HFF-Myc (cell line): ENCODE measurements around the gene THSD8.

Experiments
- DNase-seq: peaks from one replicate; pipeline ENCODE4 v3.0.0-alpha.2; 2011; ENCODE audit warnings: low read depth; ENCODE audit errors: extremely low read depth
- H3K4me3 ChIP-seq: replicated peaks from 2 replicates; pipeline ENCODE4 v1.5.1; 2011; ENCODE audit warnings: low read depth, mild to moderate bottlenecking, control low read depth, low read length
- TF ChIP-seq, protein P1 (sequence below): IDR thresholded peaks from 2 replicates; pipeline ENCODE4 v1.5.1; 2012; ENCODE audit warnings: mild to moderate bottlenecking, low read depth, low read length, control low read depth; ENCODE audit errors: missing control alignments

The THSD8 gene

DNA sequence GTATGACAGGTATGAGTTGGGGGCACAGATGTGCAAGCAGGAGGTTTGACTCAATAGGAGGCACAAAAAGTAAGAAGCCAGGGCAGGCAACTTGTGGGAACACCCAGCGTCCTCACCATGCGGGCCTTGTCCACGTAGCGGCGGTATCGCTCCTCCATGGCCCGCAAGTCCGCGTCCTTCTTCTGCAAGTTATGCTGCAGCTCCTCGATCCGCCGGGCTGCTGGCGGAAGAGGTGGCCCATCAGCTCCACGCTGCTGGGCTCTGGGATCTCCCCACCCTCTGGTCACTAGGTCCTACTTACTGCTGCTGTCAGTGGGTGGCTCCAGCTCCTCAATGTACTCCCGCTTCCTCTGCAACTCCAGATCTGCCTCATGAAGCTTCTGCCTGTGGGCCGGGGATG lies 37.2 kb upstream of the THSD8 start:
- TF ChIP-seq, protein P1, sequence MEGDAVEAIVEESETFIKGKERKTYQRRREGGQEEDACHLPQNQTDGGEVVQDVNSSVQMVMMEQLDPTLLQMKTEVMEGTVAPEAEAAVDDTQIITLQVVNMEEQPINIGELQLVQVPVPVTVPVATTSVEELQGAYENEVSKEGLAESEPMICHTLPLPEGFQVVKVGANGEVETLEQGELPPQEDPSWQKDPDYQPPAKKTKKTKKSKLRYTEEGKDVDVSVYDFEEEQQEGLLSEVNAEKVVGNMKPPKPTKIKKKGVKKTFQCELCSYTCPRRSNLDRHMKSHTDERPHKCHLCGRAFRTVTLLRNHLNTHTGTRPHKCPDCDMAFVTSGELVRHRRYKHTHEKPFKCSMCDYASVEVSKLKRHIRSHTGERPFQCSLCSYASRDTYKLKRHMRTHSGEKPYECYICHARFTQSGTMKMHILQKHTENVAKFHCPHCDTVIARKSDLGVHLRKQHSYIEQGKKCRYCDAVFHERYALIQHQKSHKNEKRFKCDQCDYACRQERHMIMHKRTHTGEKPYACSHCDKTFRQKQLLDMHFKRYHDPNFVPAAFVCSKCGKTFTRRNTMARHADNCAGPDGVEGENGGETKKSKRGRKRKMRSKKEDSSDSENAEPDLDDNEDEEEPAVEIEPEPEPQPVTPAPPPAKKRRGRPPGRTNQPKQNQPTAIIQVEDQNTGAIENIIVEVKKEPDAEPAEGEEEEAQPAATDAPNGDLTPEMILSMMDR = no peak
- DNase-seq = no peak
- H3K4me3 ChIP-seq = no peak overlapping the region

DNA sequence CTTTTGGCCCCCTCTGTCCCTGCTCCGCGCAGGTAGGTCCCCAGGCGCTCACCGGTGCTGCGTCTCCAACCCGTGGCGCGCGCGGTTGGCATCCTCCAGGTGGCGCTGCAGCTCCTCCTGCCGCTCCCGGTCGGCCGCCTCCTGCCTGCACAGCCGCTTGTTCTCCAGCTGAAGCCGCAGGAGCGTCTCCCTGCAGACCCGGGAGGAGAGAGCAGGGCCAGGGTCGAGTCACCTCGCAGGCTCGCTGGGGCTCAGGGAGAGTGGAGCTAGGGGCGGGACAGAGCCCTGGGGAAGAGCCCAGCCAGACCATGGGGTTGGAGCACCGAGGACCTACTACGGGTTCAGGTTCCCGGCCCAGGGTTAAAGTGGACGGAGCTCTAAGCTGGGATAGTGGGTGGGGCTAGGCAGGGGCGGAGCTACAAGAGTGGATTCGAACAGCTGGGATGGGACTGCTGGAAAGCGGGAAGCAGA lies 35.8 kb upstream of the THSD8 start:
- TF ChIP-seq, protein P1 = peak; percentile 53
- DNase-seq = no peak
- H3K4me3 ChIP-seq = peak overlapping the region; percentile 35

DNA sequence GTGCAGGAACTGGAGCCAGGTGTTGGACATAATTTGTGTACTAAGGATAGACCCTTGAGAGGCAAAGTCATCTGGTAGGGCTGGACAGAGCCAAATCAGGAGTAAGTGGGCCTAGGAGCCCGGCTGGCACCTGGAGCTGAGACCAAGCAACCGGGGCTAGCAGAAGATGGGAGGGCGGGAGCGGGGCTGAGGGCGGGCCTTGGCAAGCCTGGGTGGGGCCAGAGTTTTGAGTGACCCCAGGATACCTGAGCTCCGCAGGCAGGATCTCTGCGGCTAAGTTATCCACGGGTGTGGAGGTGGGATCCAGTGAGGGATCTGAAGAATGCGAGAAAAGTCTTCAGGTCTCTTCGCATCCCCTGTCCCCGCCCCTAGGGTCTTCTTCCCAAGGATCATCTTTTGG lies 34.7 kb upstream of the THSD8 start:
- TF ChIP-seq, protein P1 = no peak
- no peak overlapping the region for H3K4me3 ChIP-seq
- DNase-seq = no peak

DNA sequence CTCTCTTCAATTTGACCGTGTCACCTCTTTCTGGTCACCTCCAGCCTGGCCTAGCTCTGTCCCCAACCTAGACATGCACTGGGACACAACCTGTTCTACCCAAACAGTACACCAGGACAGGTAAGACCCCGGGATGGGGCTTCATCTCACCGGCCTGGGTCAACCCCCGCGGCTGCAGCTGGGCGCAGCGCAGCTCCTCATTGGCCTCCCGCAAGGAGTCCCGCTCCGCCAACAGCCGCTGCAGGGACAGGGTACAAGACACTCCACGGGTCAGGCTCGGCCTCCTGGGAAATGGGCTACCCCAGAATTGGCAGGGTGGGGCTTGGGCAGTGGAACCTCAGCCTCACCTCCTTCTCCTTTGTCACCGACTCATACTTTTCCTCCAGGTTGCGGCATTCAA lies 34.2 kb upstream of the THSD8 start:
- no peak overlapping the region for H3K4me3 ChIP-seq
- TF ChIP-seq, protein P1 = no peak
- DNase-seq = no peak

DNA sequence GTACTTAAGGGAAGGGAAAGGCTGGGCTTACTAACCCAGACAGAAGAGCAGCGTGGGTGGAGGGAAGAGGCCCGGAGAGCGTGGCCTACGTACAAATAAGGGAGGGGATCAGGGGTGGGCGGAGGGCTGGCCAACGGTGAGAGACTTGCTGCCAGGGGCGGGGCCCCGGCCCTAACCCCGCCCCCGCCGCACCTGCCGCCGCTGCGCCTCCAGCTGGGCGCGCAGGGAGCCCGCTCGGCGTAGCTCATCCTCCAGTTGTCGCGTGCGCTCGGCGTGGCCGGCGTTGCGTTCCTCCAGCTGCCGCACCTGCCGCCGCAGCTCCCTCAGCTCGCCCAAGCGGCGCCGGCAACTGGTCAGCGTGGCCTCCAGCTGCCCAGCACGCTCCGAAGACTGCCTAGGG lies 32.2 kb upstream of the THSD8 start:
- no peak for DNase-seq
- TF ChIP-seq, protein P1 = no peak
- no peak overlapping the region for H3K4me3 ChIP-seq

DNA sequence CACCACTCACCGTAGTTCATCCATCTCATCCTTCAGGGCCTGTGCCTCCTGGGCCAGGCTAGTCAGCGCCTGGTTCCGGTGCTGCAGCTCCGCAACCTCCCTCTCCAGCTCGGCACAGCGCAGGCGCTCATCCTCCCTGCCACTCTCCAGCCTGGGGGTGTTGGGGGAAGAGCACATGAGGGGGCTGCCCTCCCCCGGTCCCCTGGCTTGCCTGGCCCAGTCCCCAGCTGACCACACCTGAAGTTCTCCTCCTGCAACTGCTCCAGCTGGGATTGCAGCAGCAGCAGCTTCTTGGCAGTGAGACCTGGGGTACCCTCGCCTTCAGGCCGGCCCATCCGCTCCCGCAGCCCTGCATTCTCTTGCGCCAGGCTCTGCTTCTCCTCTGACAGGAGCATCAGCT lies 30.9 kb upstream of the THSD8 start:
- TF ChIP-seq, protein P1 = no peak
- no peak for DNase-seq

DNA sequence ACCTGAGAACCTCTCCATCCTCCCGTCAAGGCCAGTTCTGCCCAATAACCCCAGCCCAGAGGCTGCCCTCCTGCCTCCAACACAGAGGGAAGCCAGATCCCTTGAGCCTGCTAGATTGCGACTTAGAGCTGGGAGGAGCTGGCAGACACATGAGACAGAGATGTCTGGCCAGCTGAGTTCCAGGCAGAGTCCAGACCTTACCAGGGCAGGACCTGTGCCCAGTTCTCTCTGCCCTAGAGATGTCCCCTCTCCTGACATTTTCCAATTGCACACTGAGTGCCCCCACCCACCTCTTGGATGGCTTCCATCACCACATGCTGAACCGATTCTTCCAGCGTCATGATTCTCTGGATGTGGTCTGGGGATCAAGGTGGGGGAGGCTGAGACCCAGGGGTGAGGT lies 29.5 kb upstream of the THSD8 start:
- TF ChIP-seq, protein P1 = no peak
- no peak for DNase-seq
- H3K4me3 ChIP-seq = no peak overlapping the region

More for the DNA sequence above, 30.9 kb upstream of the THSD8 start:
- H3K4me3 ChIP-seq = no peak overlapping the region
